NCI-H1694 (cell line): ENCODE data around the gene C19orf73.

Experiments used
- DNase-seq: peaks from one replicate; lab custom pipeline; 2025; lab: John Stamatoyannopoulos, UW

C19orf73 gene, protein sequence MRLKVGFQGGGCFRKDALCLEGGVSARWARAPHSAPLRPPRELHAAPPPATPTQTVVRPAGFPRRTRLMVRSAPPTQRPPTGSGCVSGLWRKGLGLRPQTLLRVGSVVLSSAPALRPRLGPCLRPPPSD

DNA sequence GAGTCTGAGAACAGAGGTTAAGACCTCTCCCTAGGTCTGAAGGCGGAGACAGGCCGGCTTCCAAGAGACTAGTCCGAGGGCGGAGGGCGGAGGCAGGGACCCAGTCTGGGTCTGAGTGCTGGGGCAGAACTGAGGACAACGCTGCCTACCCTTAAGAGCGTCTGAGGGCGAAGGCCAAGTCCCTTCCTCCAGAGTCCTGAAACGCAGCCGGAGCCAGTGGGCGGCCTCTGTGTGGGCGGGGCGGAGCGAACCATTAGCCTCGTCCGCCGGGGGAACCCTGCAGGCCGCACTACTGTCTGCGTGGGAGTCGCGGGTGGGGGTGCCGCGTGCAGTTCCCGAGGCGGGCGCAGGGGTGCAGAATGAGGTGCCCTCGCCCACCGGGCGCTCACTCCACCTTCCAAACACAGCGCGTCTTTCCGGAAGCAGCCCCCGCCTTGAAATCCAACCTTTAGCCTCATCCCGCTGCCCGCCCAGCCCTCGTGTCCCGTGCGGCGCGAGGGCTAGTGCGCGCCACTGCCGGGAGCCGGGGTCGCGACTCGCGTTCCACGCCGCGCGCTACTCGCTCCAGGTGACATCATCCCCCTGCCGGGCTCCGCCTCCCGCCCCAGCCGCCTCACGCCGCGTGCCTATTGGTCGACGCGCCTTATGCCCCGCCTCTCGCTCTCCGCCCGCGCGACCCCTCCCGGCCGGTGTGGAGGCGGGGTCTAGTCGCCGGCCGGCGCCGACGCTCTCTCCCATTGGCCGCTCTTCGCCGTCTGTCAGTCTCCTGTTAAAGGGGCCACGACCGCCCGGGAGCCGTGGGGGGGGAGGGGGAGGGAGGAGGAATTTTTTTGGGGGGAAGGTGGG lies at the start of gene C19orf73:
Gene C19orf73 (minus strand): TSS at position 579 of the 846 bp plus-strand sequence. CDS start 121 bp downstream, at position 458.
- peak; percentile 81 for DNase-seq

DNA sequence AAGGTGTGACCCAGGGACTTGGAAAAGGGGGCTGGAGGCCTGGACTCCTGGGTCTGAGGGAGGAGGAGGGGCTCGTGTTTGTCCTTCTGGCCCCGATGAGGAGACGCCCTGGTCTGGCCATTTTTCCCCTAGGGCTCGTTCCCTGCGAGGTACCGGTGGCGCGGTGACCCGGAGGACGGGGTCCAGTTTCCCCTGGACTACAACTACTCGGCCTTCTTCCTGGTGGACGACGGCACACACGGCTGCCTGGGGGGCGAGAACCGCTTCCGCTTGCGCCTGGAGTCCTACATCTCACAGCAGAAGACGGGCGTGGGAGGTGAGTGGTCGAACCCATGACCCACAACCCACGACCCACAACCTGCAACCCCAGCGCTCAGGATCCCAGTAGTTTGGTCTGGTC lies 49.5 kb upstream of the C19orf73 start:
- no peak for DNase-seq

DNA sequence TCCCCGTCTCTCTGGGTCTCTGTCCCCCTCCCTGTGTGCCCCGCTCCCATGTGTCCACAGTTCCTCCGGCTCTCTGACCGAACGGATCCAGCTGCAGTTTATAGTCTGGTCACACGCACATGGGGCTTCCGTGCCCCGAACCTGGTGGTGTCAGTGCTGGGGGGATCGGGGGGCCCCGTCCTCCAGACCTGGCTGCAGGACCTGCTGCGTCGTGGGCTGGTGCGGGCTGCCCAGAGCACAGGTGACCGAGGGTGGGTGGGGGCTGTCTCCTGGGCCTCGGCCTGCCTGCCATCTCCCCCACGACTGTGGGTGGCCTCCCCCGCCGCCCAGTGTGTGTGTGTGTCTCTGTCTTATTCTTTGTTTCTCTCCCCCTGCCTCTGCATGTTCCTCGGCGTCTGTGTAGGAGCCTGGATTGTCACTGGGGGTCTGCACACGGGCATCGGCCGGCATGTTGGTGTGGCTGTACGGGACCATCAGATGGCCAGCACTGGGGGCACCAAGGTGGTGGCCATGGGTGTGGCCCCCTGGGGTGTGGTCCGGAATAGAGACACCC lies 49.0 kb upstream of the C19orf73 start:
- DNase-seq: no peak

DNA sequence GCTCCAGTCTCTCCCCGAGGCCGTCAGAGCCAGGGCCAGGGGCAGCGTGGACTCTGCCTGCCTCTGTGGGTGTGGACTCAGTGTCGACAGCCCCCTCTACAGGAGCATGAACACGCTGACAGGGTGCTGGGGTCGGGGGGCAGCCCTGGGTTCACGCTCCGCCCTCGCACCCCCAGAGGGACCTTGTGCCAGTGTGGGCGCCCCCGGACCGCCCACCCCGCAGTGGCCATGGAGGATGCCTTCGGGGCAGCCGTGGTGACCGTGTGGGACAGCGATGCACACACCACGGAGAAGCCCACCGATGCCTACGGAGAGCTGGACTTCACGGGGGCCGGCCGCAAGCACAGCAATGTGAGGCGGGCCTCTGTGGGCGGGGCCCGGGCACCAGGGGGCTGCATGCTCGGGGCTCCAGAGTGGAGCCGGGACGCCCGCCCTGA lies 46.9 kb upstream of the C19orf73 start:
- DNase-seq: no peak

DNA sequence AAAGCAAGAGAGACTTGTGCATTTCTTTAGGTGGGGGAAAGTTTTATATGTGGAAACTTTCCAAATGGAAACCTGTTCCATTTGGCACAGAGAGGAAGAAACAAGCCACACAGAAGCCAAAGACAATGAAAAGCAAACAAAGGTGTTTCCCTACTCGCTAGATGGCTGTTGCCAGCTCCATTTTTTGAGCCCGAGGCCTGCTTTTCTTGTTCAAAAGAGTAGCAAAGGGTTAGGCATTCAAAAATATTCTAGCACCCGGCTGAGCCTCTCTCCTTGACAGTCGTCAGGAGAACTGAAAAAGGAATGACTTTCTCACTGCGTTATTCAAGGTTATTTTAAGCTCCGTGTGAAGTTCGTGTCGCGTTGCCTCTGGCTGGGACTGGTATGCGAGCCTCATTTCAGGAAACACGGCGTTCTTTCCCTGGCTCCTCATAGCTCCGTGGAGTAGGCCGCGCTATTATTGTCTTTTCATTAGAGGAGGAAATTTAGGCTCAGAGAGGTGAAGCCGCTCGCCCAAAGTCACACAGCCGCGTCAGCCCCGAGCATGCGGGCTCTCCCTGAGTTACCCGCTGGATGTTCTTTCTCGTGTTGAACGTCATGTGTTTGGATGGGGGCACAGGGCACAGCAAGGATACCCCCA lies 46.3 kb upstream of the C19orf73 start:
- DNase-seq: no peak

DNA sequence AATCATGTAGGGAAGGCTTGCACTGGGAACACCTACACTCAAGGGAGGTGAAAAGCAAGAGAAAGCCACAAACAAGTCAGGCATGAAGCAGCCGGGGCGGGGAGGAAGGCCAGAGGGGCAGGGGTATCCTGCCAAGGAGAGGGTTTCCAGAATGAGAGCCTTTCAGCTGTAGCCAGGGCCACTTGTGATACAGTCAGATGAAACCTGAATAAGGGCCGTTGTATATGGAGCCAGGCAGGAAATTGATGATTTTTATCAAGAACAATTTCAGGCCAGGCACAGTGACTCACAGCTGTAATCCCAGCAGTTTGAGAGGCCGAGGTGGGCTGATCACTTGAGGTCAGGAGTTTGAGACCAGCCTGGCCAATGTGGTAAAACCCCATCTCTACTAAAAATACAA lies 43.0 kb upstream of the C19orf73 start:
- no peak for DNase-seq

DNA sequence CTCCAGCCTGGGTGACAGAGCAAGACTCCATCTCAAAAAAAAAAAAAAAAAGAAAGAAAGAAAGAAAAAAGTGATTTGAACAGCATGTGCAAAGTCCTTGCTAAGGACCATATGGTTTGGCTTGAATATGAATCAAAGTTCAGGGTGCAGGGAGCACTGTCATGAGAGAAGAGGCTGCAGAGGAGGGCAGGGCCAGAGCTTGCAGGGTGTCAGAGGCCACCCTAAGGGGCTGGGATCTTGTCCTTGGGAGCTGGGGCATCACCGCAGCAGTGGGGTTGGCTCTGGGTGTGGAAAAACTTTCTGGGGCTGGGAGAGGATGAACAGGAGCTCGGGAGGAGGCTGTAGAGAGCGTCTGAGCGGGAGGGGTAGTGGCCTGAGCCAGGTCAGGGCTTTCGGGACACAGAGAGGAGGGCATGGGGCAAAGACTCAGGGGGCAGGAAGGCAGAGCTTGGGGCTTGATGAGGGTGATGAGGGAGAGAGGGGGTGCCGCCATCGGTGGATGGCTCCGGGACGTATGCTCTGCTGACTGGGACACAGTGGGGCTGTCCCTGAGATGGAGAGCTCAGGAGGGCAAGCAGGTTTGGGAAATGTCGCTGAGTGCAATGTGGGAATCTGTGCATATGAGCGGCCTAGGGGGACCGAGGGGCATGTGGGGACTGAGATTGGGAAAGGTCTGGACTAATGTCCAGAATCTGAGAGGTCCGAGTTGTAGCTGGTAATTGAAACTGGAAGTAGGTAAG lies 41.7 kb upstream of the C19orf73 start:
- DNase-seq: no peak

DNA sequence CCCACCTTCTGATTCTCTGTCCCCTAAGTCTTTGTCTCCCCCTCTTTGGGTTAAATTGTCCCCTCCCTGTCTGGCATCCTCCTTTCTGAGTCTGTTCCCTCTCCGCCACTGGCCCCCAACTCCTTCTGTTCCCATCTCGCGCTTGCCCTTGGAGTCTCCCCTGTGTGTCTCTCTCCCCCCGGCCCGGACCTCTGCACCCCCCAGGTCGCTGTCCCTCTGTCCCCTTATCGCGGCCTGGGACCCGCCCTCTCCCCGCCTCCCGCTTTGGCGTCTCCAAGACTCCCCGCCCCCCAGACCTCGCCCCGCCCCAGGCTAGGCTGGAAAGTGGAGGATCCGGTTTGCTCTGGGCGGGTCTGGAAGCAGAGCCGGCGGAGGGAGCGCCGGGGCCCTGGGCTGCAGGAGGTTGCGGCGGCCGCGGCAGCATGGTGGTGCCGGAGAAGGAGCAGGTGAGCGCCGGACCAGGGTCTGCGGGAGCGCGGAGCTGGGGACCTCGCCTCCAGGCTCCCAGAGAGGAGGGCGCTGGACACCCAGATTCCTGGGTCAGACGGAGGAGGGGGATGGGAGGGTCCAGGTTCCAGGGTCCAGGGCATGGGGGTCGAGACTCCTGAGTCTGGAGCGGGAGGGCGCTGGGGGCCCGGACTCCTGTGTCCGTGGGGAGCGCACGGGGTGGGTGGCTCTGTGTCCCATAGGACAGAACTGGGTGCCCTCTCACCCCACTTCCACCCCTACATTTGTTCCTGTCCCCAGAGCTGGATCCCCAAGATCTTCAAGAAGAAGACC lies 38.7 kb upstream of the C19orf73 start, which contains the start of gene TRPM4:
Gene TRPM4 (plus strand): TSS at position 348 of the 780 bp plus-strand sequence. CDS start 75 bp downstream, at position 423.
- peak; percentile 57 for DNase-seq

DNA sequence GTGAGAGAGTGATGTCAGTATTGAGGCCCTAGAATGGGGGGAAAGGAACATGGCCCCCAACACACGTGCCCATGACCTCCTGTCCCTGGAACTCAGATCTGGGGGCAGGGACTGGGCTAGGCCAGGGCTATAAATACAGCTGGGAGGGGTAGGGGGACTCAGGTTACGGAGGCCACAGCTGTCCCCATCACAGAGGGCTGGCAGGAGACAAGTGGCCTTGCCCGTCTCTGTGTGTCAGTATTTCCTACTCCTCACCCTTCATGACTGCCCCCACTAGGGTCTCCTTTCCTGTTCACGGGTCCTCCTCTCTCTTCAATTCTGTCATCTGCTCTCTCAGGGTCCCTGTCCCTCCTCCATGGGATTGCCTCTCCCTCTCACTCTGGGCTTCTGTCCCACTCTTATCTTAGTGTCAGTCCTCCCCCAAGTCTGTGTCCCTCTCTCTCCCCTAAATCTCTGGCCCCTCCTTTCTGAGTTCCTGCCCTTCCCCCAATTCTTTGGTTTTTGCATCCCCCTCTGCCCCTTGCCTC lies 36.9 kb upstream of the C19orf73 start:
- DNase-seq: no peak

DNA sequence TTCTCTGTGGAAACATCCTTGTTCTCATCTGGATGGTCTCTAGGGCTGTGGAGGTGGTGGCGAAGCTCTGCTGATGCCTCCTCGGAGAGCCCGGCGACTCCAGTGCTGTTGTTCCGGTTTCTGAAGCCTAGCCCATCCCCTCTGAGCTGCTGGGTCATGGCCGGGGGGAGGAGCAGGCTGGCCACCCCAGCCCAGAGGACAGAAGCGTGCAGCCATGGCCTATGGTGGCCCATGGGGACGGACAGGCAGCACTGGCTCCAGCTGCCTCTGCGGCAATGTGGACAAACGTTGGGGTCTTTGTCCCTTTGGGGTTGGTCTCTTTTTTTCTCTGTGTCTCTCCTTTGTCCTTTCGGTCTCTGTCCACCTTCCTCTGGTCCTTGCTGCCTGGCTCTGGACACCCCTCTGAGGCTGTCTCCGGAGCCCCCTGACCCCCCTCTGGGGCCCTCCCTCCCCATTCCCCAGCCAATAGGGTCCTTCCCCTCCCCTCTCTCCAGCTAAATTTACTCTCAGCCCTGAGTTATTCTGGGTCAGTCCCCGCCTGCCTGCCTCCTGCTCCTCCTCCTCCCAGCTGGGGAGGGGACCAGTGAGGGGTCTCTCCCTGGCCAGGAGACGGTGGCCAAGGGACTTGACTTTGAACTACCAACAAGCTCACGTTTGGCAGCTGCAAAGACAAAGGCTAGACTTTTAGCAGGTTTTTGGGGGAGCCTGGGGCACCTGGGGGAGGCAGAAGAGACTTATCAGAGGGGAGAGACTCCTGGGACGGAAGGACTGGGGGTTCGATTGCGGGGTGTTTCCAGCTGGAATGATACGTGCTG lies 36.3 kb upstream of the C19orf73 start, which contains the start of gene HRC:
Gene HRC (minus strand): TSS at position 392 of the 815 bp plus-strand sequence. CDS start 159 bp downstream, at position 233.
- no peak for DNase-seq

DNA sequence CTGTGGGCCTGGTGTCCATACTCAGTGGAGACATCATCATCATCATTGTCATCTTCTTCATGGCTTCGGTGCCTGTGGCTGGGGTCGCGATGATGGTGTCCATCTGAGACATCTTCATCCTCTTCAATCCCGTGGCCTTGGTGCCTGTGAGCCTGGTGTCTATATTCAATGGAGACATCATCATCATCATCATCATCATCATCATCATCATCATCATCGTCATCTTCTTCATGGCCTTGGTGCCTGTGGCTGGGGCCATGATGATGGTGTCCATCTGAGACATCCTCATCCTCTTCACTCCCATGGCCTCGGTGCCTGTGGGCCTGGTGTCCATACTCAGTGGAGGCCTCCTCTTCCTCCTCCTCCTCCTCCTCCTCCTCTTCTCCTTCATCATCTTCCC lies 35.3 kb upstream of the C19orf73 start:
- DNase-seq: no peak

DNA sequence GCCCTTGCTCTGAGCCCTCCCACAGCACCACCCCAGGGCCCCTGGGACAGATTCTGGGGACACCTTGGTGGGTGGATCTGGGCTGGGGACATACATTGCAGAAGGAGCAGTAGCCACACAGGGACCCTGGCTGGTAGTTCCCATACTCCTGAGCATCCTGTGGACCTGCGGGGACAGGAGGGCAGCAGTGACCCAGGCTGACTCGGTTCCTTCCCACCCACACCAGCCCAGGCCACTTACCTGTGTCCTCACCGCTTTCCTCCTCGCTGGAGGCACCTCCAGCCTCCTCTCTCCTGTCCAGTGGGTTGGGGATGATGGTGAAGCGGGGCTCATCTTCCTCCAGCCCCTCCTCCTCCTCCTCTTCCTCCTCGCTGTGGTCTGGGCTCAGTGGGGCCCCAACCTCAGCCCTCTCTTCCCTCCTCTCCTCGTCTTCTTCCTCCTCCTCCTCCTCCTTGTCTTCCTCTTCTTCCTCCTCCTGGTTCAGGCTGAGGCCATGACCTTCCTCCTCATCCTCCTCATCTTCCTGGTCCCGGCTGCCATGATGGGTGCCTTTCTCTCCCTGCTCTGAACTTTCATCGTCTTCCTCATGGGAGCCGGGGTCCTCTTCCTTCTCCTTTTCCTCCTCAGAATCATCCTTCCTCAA lies 34.3 kb upstream of the C19orf73 start:
- no peak for DNase-seq

DNA sequence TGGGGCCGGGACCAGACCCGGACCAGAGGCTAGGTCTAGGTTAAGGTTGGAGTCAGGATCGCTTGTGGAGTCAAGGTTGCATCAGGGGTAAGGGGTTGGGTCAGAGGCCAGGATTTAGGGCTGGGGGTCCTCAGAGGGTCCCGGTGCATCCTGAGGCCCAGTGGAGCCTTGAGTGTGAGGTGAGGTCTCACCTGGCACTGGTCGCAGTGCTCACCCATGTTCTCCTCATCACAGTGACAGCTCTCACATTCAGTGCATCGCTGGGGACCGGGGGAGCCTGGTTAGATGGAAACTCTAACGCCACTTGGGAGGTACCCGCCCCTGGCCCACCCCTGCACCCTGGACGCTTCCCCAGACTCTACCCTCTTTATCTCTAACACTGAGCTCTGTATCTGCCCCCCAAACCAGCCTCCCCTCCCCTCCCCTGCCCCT lies 33.2 kb upstream of the C19orf73 start:
- no peak for DNase-seq

DNA sequence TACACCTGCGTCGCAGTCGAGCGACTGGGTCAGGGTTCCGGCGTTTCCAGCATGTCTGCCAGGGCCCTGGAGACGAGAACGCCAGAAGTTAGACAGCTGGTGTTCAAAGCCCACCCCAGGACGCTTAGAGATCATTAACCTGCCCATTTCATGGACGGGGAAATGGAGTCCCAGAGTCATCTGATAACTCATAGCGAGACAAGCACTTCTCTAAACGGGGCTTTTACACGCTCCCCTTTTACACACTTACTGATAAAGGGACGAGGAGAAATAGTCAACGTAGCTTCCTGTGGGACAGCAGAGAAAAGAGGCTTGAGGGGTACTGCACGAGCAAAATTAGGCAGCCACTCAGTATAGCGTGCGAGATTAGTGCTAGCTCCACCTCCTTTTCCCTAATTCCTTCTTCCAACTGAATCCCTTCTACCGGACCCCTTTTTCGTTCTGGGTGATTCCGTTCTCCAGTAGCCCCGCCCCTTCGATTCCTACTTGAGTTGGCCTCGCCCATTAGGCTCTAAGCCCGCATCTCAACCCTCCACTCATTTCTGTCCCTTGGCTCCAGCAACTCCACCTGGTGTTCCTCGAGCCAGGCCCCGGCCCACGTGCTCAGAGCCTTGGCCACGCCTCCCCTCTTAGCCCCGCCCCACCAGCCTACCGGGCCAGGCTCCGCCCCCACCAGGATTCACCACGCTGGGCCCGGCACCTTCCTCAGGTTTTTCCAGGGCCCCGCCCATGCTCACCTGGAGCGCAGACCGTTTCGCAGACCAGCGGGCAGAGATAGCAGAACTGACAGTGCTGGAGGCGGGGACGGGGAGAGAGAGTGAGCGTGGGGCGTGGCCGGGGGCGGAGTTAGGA lies 32.5 kb upstream of the C19orf73 start:
- DNase-seq: no peak

DNA sequence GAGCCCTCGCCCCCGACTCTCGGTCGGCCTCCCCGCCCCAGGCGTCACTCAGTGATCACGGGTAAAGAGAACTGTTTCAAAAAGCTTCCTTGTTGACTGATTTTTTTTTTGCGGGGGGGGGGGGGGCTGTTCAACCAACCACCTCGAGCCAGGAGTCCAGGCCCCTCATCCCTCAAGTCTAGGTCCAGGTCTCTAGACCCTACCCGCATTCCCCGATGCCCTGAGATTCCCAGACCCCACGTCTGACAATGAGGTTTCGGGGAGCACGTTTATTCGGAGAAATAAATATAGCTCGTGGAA lies 32.0 kb upstream of the C19orf73 start:
- DNase-seq: no peak

DNA sequence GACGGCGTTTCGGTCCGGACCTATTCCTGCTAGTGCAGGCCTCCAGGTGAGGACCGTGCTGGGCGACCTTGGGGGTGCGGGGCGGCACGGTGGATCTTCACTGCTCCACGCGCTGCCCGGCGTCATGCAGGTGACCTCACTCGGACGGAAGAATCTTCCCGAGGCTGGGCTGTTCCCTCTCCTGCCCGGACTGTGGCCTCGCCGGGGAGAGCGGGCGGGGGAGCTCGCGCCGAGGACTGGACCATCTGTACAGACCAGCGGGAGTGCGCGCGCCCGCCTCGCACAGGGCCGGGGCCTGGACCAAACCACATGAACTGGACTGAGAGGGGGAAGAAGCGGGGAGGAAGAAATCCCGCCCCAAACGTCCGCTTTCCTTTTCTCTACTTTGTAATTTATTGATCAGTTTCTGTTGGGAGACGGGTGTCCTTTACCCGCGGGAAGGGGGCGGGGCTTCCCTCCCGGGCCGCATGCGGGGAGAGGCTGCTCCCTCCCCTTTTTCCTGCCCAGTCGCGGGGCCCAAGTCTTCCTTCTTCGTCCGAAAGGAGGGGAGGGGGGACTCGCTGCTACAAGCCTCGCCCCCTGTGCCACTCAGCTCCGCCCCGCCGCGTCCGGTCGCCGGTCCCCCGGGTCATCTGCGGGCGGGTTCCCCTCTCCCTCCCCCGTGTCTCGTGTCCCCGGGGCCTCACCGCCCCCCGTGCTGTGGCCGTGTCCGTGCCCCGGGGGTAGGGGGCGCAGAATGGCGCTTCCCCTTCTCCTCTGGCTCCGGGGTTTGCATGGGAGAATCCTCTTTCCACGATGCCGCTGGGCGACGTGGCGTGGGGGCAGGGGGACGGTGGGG lies 31.4 kb upstream of the C19orf73 start:
- DNase-seq: peak; percentile 36

DNA sequence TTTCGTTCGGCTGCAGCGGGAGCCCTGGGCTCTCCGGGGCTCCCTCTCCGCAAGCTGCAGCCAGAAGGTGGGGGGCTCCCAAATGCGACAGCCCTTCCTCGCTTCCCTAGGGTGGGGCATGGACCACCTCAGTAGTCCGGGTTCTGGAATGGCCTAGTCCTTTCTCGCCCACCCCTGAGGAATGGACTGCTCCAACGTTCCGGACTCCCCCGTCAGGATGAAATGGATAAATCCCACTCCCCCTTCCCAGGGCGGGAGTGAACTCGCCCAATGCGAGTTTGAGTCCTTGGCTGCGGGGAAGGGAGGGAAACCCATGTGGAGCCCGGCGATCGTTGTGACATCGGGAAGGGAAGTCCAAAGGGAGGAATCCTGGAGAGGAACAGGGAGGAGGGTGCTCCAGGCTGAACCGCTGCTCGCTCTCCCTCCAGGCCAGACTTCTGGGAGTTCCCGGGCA lies 30.7 kb upstream of the C19orf73 start:
- DNase-seq: peak; percentile 90
